Prostate gland (tissue), 2 donors: ENCODE measurements around the gene PIF1. TPM values are rescaled to one million over a fixed set of nuclear protein-coding genes. Genes with fewer than 3 reads are reported as not detected.
A peak's percentile ranks its signal among the peaks of the same experiment; 100 is the strongest.

Source experiments
- DNase-seq: peaks from one replicate; pipeline ENCODE4 v3.0.0-alpha.2; 2019; ENCODE audit warnings: low spot score
- H3K27ac ChIP-seq, 2 donors: fragments of 200-600 bp; sonication (generic); 2 replicates each; pipeline ENCODE4 v1.5.1; 2017 to 2019
- H3K27me3 ChIP-seq: fragments of 200-600 bp; sonication (generic); replicated peaks from 2 replicates; pipeline ENCODE4 v1.5.1; 2019; ENCODE audit not compliant: insufficient read depth
- H3K36me3 ChIP-seq, 2 donors: fragments of 200-600 bp; sonication (generic); 1 replicate in 1 of 2; 2 replicates in 1 of 2; pipeline versions ENCODE4 v1.5.1 to v1.8.1; 2017 to 2019
- H3K4me1 ChIP-seq: fragments of 200-600 bp; sonication (generic); replicated peaks from 2 replicates; pipeline ENCODE4 v1.5.1; 2019
- H3K4me3 ChIP-seq, 2 donors: fragments of 200-600 bp; sonication (generic); 2 replicates each; pipeline ENCODE4 v1.5.1; 2017 to 2019
- H3K9me3 ChIP-seq: fragments of 200-600 bp; sonication (generic); 2 replicates; pipeline ENCODE4 v1.5.1; 2017
- CTCF ChIP-seq, 4 experiments: fragments of 200-600 bp in 2 of 4; fragments of 450-650 bp in 2 of 4; sonication (generic) in 2 of 4; IDR thresholded peaks; 1 replicate in 3 of 4; 2 replicates in 1 of 4; pipeline ENCODE4 v1.5.1; 2016 to 2019; ENCODE audit warnings: antibody characterized with exemption in 4 of 4, mild to moderate bottlenecking in 2 of 4, moderate library complexity in 2 of 4
- POLR2A ChIP-seq: fragments of 450-650 bp; IDR thresholded peaks from one replicate; pipeline ENCODE4 v1.6.1; 2016; ENCODE audit warnings: antibody characterized with exemption, mild to moderate bottlenecking
- POLR2AphosphoS5 ChIP-seq: sonication (generic); formaldehyde crosslinking; IDR thresholded peaks from one replicate; pipeline ENCODE4 v1.6.1; 2017; ENCODE audit warnings: antibody characterized with exemption
- WGBS: methylation state at CpG from one replicate; pipeline ENCODE4 v1.1.5; 2018; 5-methylcytosine and 5-hydroxymethylcytosine counted together
- intact Hi-C: fragments of 100-400 bp; cut with DNase I; formaldehyde crosslinking; loops from one replicate; pipeline ENCODE4 v1.14.2; 2022
- total RNA-seq, 2 donors: library from RNA; depleted of rRNA; stranded (reverse); fragments of >200 nt; gene quantifications; one replicate each; pipeline ENCODE4 v1.1.0, GENCODE V29; 2016

The PIF1 gene
- total RNA-seq, 2 donors from 2014 or later = 0.82 to 9.8 TPM

- Histone ChIP-seq H3K27ac (peak within 1 kb of the TSS; percentile 91 to 93), H3K27me3 (no peaks in the 10 kb centered on the region), H3K4me1 (peaks cover 12% of the 10 kb centered on the region), H3K36me3 (no peaks in the 10 kb centered on the region), H3K4me3 (peak within 1 kb of the TSS; percentile 91 to 96), H3K9me3 (no peaks in the 10 kb centered on the region)
- DNase-seq = peak; percentile 97
- TF ChIP-seq CTCF (IDR thresholded peaks at IDR 0.05) = peak in 1 of 4 experiments; percentile 18
- peak; percentile 55 for TF ChIP-seq POLR2AphosphoS5
- TF ChIP-seq POLR2A = peak; percentile 80
- under 1% methylated on average over 27 of the region's 75 CpGs for WGBS
- intact Hi-C loops = loop anchor here (5.0 kb wide), 3 partner anchors 56 to 146 kb away; partner anchors contain the start of genes ANKDD1A and SPG21
These were observed 16.1 kb upstream of the PIF1 start, which contains the start of gene PLEKHO2 for GRCh38 chr15:64841344-64842095. TSS of gene PLEKHO2 (plus strand) at chr15:64841915. CDS start at chr15:64842017, 102 bp downstream.

- Histone ChIP-seq H3K9me3 (no peaks in the 10 kb centered on the region), H3K27me3 (no peaks in the 10 kb centered on the region), H3K27ac (peak overlapping the region; percentile 91 to 93), H3K4me3 (peak overlapping the region; percentile 91 to 96), H3K4me1 (peaks cover 12% of the 10 kb centered on the region), H3K36me3 (no peaks in the 10 kb centered on the region)
- 2% methylated on average over 10 of the region's 12 CpGs for WGBS
- no peak for DNase-seq
- intact Hi-C loops = loop anchor here (5.0 kb wide), 3 partner anchors 56 to 146 kb away; partner anchors contain the start of genes ANKDD1A and SPG21
- TF ChIP-seq POLR2AphosphoS5 = no peak
- no peak for TF ChIP-seq POLR2A
- TF ChIP-seq CTCF (IDR thresholded peaks at IDR 0.05) = no peak
These were observed 15.6 kb upstream of the PIF1 start for GRCh38 chr15:64841060-64841343.

GRCh38 chr15:64837502-64837901 is 12.1 kb upstream of the PIF1 start:
- WGBS = 65% methylated on average over 1 of the region's 1 CpG
- TF ChIP-seq CTCF (IDR thresholded peaks at IDR 0.05) (no peak), POLR2A (no peak), POLR2AphosphoS5 (no peak)
- no peaks in the 10 kb centered on the region for H3K36me3 ChIP-seq
- H3K27me3 ChIP-seq = no peaks in the 10 kb centered on the region
- H3K9me3 ChIP-seq = no peaks in the 10 kb centered on the region
- H3K4me3 ChIP-seq = no peak overlapping the region
- H3K27ac ChIP-seq = no peak overlapping the region
- H3K4me1 ChIP-seq = no peaks in the 10 kb centered on the region
- no peak for DNase-seq
- intact Hi-C loops = no loop called here

- intact Hi-C loops = no loop called here
- H3K4me3 ChIP-seq = no peak overlapping the region
- no peaks in the 10 kb centered on the region for H3K36me3 ChIP-seq
- 37% methylated on average over 14 of the region's 14 CpGs for WGBS
- no peaks in the 10 kb centered on the region for H3K9me3 ChIP-seq
- H3K4me1 ChIP-seq = no peaks in the 10 kb centered on the region
- H3K27me3 ChIP-seq = no peaks in the 10 kb centered on the region
- peak overlapping the region; percentile 65 to 69 for H3K27ac ChIP-seq
- no peak for DNase-seq
- TF ChIP-seq POLR2AphosphoS5 (no peak), POLR2A (no peak), CTCF (IDR thresholded peaks at IDR 0.05) (no peak)
These were observed 10.6 kb upstream of the PIF1 start for GRCh38 chr15:64836023-64836536.

- 97% methylated on average over 4 of the region's 4 CpGs for WGBS
These were observed 8.2 kb upstream of the PIF1 start for GRCh38 chr15:64833690-64834089.

More at GRCh38 chr15:64833690-64834089, 8.2 kb upstream of the PIF1 start:
- Histone ChIP-seq H3K27ac (no peak overlapping the region), H3K27me3 (no peaks in the 10 kb centered on the region), H3K4me1 (no peaks in the 10 kb centered on the region), H3K4me3 (no peak overlapping the region), H3K9me3 (no peaks in the 10 kb centered on the region), H3K36me3 (no peaks in the 10 kb centered on the region)
- TF ChIP-seq POLR2A (no peak), POLR2AphosphoS5 (no peak), CTCF (IDR thresholded peaks at IDR 0.05) (no peak)
- no peak for DNase-seq
- intact Hi-C loops = no loop called here
